Progenitor cell of endocrine pancreas (in vitro differentiated cells): ENCODE measurements around the gene ZNF177. TPM values are rescaled to one million over a fixed set of nuclear protein-coding genes. Genes with fewer than 3 reads are reported as not detected.

Experiments
- DNase-seq: peaks from one replicate; pipeline ENCODE4 v3.0.0; 2021; ENCODE audit warnings: low spot score; ENCODE audit not compliant: unreplicated experiment
- H3K27ac Mint-ChIP-seq: 2 replicates; pipeline ENCODE4 v1.8.0; 2021; ENCODE audit warnings: mild to moderate bottlenecking, moderate library complexity, mixed read lengths
- H3K27me3 Mint-ChIP-seq: 2 replicates; pipeline ENCODE4 v1.8.0; 2021; ENCODE audit warnings: mixed read lengths
- H3K36me3 Mint-ChIP-seq: 2 replicates; pipeline ENCODE4 v1.8.0; 2022; ENCODE audit warnings: mixed read lengths; ENCODE audit not compliant: insufficient read depth
- H3K4me1 Mint-ChIP-seq: 2 replicates; pipeline ENCODE4 v1.8.0; 2021; ENCODE audit warnings: low read depth, mixed read lengths
- H3K4me3 Mint-ChIP-seq: 2 replicates; pipeline ENCODE4 v1.8.0; 2021; ENCODE audit warnings: low read depth, mild to moderate bottlenecking, moderate library complexity, mixed read lengths
- H3K9me3 Mint-ChIP-seq: 2 replicates; pipeline ENCODE4 v1.8.0; 2021; ENCODE audit warnings: low read depth, mixed read lengths
- CTCF ChIP-seq: fragments of 200-600 bp; sonication (generic); IDR thresholded peaks from one replicate; pipeline ENCODE4 v1.5.0; 2021; ENCODE audit warnings: antibody characterized with exemption, mild to moderate bottlenecking; ENCODE audit not compliant: unreplicated experiment
- total RNA-seq: library from RNA; stranded (reverse); gene quantifications from 2 replicates; pipeline ENCODE4 v1.2.1, GENCODE V29; 2021

The ZNF177 gene
- total RNA-seq, 1 donor from 2014 or later: 12.7 TPM

- H3K9me3 Mint-ChIP-seq: peaks cover 67% of the 10 kb centered on the region
- DNase-seq: no peak
- no peaks in the 10 kb centered on the region for H3K4me1 Mint-ChIP-seq
- no peak for TF ChIP-seq CTCF
- H3K4me3 Mint-ChIP-seq: no peak overlapping the region
- H3K27me3 Mint-ChIP-seq: no peaks in the 10 kb centered on the region
- peaks cover 83% of the 10 kb centered on the region for H3K36me3 Mint-ChIP-seq
- peak overlapping the region; percentile 24 for H3K27ac Mint-ChIP-seq
Observed at GRCh38 chr19:9370738-9371619, 8.2 kb downstream of the ZNF177 start.

- TF ChIP-seq CTCF: no peak
- DNase-seq: no peak
- Mint-ChIP-seq H3K9me3 (peaks cover 65% of the 10 kb centered on the region), H3K4me1 (no peaks in the 10 kb centered on the region), H3K4me3 (no peak overlapping the region), H3K27me3 (no peaks in the 10 kb centered on the region), H3K36me3 (peaks cover 91% of the 10 kb centered on the region), H3K27ac (peak overlapping the region; percentile 13)
Observed at GRCh38 chr19:9381361-9381785, 18.6 kb downstream of the ZNF177 start.

GRCh38 chr19:9406798-9407352 is 44.1 kb downstream of the ZNF177 start:
- peaks cover 19% of the 10 kb centered on the region for H3K36me3 Mint-ChIP-seq
- no peak overlapping the region for H3K4me3 Mint-ChIP-seq
- no peak for DNase-seq
- no peaks in the 10 kb centered on the region for H3K4me1 Mint-ChIP-seq
- no peak for TF ChIP-seq CTCF
- H3K27ac Mint-ChIP-seq: no peak overlapping the region
- H3K27me3 Mint-ChIP-seq: no peaks in the 10 kb centered on the region
- H3K9me3 Mint-ChIP-seq: peaks cover 44% of the 10 kb centered on the region

- Mint-ChIP-seq H3K4me3 (no peak overlapping the region), H3K4me1 (no peaks in the 10 kb centered on the region), H3K27me3 (no peaks in the 10 kb centered on the region), H3K27ac (no peak overlapping the region), H3K36me3 (peaks cover 28% of the 10 kb centered on the region), H3K9me3 (peaks cover 47% of the 10 kb centered on the region)
- TF ChIP-seq CTCF: no peak
- DNase-seq: no peak
Observed at GRCh38 chr19:9407827-9408226, 45.0 kb downstream of the ZNF177 start.

- Mint-ChIP-seq H3K27ac (no peak overlapping the region), H3K4me3 (no peak overlapping the region), H3K4me1 (no peaks in the 10 kb centered on the region), H3K27me3 (no peaks in the 10 kb centered on the region), H3K36me3 (peaks cover 80% of the 10 kb centered on the region), H3K9me3 (peaks cover 58% of the 10 kb centered on the region)
- no peak for DNase-seq
- TF ChIP-seq CTCF: no peak
Observed at GRCh38 chr19:9413240-9413954, 50.6 kb downstream of the ZNF177 start.
